NCI-H2081 (cell line): ENCODE measurements around the gene MYO5A.
"Not testable (repeated sequence)": the region's sequence is repeated elsewhere in the genome, so short reads cannot be mapped to it uniquely, and the experiment has no call there.

Experiments used
- DNase-seq, 2 experiments: peaks; one replicate each; lab custom pipeline; 2025; lab: John Stamatoyannopoulos, UW

Gene MYO5A

DNA sequence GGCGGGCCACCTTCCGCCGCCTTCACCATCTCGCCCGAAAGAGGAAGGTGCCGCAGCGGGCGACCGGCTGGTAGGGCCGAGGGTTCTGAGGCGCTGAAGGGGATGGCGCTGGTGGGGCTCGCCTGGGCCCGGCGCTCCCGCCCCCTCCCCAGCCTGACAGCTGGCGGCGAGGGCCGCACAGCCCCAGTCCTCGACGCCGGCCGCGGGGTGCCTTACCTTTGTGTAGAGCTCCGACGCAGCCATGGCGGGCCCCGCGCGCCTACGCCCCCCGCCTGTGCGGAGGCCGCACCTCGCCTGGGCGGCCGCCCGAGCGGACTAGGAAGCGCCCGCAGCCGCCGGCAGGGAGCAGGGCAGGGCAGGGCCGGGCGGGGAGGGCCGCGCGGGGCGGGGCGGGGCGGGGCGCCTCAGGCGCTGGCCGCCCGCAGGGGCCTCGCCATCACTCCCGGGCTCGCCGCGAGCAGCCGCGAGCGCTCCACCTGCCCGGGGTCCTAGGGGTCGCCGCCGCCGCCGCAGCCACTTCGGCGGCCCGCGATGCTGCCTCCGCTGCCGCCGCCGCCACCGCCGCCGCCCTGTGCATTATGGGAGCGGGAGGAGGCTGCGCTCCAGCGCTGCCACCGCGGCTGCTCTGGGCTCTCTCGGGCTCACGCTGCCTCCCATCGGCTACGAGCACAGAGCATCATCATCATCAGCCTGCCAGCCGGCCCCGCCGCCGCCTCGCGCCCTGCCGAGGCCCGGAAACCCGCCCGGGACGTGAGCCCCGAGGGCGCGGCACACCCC lies at the start of gene MYO5A:
Gene MYO5A, minus strand, starts transcription at position 317 of the 777 bp plus-strand sequence. Its CDS starts 74 bp downstream, at position 243.
- DNase-seq, result peak; percentile 49 to 69

DNA sequence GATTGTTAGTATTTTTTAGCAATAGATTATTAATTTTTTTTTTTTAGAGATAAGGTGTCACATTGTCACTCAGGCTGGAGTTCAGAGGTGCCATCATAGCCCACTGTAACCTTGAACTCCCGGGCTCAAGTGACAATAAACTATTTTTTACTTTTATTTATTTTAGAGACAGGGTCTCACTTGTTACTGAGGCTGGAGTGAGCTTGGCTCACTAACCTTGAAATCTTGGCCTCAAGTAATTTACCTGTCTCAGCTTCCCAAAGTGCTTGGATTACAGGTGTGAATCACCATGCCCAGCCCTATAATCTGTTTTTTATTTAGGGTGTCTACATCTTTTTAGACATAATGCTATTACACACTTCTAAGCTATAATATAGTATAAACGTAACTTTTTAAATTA lies 48.0 kb upstream of the MYO5A start:
- DNase-seq, result no peak

DNA sequence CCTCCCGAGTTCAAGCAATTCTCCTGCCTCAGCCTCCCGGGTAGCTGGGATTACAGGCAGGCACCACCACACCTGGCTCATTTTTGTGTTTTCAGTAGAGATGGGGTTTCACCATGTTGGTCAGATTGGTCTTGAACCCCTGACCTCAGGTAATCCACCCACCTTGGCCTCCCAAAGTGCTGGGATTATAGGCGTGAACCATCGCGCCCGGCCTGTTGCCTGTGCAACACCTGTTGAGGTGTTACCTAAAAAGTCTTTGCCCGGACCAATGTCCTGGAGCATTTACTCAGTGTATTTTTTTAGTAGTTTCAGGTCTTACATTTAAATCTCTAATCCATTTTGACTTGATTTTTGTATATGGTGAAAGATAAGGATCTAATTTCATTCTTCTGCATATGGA lies 46.9 kb upstream of the MYO5A start:
- not testable (repeated sequence) for DNase-seq

DNA sequence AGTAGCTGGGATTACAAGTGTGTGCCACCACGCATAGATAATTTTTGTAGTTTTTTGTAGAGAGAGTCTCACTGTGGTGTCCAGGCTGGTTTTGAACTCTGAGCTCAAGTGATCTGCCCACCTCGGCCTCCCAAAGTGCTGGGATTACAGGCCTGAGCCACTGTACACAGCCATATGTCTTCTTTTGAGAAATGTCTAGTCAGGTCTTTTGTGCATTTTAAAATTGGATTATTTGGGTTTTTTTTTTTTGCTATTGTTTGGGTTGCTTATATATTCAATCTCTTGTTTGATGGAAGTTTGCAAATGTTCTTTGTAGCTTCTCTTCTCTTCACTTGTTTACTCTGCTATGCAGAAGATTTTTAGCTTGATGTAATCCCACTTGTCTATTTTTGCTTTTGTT lies 46.4 kb upstream of the MYO5A start:
- DNase-seq, result no peak

DNA sequence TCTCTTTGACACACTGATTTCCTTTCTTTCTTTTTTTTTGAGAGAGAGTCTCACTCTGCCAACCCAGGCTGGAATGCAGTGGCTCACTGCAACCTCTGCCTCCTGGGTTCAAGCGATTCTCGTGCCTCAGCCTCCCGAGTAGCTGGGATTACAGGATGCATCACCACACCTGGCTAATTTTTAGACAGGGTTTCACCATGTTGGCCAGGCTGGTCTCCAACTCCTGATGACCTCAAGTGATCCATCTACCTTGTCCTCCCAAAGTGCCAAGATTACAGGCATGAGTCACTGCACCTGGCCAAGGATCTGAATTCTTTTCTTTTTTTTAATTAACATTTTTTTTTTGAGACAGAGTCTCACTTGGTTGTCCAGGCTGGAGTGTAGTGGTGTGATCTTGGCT lies 45.9 kb upstream of the MYO5A start:
- not testable (repeated sequence) for DNase-seq

DNA sequence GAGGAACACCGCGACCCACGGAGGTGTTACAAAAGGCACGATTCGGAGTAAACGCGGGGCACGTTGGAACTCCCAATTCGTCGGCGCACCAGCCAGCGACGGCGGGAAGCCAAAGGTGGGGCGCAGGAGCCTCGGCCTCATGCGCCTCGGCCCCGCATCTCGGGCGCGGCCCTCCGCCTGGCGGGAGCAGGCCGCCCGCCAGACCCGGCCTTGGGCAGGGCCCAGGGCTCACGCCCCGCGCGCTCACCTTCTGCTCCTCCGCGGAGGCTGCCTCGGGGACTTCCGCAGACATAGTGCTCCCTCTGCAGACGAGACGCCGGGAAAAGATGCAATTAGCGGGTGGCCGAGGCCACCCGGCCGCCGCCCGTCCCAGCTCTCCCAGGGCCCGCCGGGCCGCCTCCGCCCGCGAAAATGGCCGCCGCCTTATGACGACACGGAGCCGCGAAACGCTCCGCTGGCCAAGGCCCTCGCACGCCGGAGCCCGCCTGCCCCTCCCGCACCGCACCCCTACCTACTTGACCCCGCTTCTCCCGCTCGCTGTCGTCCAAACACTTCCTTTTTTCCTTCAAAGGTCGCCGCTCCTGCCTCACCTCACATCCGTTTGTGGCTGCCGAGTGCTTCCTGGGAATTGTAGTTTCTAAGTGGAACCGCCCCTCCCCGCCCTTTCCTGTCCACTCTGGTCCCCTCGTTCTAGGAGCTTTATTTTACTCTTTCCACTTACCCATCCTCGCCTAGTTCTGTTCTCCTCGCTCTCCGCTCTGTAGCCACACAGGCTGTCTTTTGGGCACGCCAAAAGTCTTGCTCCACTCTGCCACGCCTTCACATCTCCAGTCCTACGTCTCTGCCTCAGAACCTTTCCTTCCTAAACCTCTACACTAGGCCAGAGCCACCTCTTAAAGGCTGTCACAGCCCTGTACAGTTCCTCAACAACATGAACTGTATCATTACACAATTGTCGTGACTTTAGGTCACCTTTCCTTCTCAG lies 40.2 kb upstream of the MYO5A start, which contains the start of gene ARPP19:
Gene ARPP19, minus strand, starts transcription at position 430 of the 985 bp plus-strand sequence. Its CDS starts 138 bp downstream, at position 292.
- peak; percentile 93 to 94 for DNase-seq

DNA sequence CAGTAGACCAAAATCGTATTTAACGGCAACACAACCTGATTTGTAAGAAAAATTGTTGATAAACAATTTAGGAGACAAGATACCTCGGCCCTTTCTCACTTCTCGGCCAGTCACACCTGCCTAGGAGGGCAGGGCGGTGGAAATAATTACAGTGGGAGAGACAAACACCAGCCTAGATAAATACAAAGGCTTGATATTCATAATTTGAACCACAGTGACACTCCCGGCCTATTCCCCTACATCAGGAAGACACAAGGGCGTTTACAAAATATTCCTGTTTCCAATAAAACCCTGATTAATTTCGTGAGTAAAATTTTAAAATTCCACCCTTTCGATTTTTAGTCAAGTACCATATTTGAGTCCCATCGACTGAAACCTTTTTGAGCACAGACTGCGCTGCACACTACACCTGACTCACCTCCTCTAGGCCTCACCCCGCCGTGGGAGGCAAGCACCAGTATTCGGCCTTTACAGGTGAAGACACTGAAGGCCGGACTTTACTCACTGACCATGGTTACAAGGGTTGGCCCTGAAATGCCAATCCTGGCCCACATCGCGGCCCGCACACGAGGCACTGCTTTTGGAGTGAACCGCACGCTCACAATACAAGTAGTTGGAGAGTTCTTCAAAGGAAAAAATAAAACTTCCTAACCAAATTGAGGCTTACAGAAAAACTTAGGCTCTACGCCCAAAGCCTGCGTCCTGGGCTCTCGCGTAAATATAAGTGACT lies 39.4 kb upstream of the MYO5A start:
- peak; percentile 35 to 55 for DNase-seq

DNA sequence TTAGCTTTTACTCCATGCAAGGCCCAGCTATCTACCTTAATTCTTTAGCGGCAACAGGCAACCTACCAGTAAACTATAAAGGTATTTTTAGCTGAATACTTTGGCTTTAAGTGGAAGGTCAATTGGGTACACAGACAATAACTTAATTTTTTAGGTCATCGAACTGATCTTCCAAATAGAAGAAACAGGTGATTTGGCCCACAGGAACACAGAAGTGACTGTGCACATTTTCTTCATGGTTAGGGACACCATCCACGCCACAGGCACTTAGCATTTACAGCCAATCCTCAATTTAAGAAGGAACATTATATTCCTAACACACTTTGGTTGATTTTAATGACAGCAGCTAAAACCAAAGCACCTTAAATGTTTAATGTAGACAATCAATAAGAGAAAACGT lies 38.2 kb upstream of the MYO5A start:
- no peak for DNase-seq

DNA sequence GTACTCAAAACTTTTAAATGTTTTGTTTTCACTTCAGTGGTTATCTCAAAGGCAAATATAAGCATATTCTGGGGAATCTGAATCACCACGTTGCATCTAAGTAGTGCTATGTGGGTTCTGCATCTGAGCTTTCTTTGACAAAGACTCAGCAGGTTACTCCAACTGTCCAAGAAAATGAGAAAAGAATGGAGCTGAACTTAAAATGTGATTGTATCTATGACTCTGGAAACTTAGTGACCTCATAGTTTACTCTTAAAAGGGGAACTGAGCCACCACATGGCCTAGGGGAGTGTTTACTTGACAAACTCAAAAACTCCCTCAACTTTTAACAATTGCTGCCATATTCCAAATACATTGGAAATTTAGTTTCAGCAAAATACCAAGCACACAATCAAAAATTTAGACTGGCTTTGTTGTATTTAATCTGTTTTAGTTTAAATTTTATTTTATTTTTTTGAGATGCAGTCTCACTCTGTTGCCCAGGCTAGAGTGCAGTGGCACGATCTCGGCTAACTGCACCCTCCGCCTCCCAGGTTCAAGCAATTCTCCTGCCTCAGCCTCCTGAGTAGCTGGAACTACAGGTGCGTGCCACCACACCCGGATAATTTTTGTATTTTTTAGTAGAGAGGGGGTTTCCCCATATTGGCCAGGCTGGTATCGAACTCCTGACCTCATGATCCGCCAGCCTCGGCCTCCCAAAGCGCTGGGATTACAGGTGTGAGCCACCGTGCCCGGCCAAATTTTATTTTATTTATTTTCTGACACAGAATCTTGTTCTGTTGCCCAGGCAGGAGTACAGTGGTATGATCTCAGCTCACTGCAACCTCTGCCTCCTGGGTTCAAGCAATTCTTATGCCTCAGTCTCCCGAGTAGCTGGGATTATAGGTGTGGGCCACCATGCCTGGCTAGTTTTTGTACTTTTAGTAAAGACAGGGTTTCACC lies 37.0 kb upstream of the MYO5A start:
- DNase-seq, result not testable (repeated sequence)

DNA sequence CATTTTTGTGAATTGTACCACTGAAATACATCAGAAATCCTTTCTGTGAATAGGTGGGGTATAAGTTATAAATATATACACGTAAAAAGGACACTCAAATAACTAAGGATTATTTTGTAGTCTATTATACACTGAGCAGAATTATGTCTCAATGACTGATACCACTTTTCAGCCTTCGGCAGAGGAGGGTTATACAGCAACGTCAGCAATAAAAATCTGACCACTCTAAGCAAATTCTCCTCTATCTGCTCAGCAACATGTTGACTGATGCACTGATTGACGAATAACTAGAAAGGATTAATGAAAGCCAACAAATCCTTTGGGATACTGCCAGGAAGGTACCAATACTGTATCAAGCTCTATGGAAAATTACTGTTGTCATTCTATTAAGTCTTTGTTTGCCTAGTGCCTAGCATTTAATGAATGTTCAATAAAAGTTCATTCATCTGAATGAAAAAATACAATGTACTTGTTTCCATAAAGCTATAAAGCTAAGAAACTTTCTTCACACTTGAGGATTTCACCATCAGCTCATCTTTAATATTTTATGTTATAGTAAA lies 34.9 kb upstream of the MYO5A start:
- peak in 1 of 2 experiments; percentile 27 for DNase-seq

DNA sequence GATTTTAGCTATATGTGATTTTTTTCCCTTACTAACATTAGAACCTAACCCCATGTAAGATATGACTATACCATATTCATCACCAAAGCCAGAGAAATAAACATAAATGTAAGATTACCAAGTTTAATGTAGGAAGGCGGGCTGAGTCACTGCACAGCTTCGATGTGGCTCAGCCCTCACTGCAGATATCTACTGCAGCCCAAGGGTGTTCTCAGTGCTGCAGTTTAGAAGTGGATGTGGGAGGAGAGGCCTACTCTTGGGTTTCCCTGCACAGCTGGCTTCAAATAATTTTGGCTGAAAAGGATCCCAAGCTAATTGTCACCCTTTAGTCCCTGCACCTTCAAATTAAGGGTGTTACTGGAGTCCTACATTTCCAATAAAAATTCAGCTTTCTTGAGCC lies 30.9 kb upstream of the MYO5A start:
- DNase-seq, result no peak

DNA sequence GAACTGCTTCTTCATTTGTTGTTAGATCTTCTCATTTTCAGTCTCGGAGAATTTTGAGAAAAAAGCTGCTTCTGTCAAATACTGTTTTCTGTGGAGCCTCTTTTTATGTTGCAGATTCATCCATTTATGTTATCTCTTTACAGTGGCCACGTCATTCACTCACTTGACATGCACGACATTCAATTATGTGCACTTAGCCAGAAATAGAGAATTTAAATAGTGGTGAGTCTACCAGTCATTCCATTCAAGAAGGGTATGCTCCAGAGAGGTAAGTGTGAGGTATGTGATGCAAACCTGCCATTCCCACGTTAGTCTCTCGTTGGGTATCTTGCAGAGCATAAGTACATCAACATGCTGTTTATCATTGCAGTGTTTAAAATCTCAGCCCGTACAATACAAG lies 30.3 kb upstream of the MYO5A start:
- no peak for DNase-seq

DNA sequence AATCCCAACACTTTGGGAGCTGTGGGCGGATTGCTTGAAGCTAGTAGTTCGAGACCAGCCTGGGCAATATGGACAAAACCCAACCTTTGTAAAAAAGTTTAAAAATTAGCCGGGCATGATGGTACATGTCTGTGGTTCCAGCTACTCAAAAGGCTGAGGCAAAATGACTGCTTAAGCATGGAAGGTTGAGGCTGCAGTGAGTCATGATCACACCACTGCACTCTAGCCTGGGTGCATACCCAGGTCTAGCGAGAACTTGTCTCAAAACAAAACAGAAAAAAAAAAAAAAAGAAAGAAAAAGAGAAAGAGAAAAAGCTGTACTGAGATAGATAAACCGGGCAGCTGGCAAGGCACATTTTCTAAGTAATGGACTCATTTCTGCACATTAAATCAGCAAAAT lies 29.5 kb upstream of the MYO5A start:
- no peak for DNase-seq

DNA sequence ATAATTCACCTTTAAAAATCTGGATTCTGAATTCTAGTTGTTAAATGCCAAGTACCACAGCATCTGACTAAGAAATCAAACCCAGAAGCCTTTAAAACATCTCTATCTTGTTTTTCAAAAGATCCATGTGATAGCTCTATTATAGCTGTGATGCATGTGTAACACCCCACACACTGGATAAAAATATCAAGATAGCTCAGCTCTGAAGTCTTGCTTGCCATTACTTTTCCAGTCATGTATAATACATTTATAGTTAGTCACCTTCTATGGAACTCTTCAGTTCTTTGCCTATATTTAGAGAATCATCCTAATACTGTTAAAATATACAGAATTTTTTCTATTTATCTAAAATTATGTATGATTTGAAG lies 28.6 kb upstream of the MYO5A start:
- DNase-seq, result no peak

DNA sequence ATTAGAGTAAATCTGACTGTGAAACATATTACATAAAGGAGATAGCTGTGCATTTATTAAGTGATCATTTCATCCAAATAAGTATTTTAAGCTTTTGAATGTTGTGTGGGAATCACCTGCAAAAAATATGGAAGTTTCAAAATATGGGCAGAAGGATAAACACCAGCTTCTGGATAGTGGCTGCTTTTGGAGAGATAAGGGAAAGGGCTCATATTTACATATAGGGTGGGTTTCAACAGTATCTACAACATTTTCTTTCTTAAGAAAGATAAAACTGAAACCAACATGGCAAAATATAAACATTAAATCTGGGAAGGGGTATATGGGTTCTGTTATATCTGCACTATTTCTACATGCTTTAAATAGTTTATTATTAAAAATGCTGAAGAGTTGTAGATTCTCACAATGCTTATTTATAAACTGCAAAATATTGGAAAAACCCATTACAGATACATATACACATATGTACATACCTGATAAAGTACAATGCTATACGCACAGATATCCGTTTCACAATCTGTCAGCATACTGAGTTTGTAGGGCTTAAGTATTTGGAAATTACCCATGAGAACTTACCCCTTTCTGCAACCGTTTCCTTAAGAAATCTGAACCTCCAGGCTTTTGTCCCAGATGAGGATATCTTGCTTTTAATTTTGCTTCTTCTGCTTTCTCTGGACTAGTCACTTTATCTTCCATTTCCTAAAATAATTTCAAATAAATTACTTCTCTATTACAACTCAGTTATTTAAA lies 28.0 kb upstream of the MYO5A start:
- no peak for DNase-seq

DNA sequence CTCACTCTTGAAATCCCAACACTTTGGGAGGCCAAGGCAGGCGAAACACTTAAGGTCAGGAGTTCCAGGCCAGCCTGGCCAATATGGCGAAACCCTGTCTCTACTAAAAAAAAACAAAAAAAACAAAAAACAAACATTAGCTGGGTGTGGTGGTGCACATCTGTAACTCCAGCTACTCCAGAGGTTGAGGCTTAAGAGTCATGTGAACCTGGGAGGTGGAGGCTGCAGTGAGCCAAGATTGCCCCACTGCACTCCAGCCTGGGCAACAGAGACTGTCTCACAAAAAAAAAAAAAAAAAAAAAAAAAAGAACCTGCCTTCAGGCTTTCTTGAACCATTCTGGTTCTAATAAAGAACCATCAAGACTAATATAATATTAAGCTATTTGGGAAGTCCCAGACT lies 23.6 kb upstream of the MYO5A start:
- no peak for DNase-seq

DNA sequence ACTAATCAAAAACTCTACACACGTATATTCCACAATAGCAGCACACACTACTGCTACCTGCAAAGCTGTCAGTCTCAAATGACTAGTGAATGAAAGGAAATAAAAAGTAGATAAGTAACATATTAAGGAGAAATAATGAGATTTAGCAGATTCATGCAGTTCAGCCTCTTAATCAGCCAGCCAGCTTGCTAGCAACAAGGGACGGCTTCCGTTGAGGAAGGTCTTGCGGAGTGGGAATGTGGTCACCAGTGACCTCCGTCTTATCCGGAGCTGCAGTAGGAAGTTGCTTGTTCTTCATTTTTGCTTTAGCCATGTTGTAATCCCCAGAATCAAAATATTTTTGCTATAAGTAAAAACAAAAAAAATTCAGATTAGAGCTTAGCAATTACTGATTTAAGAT lies 23.1 kb upstream of the MYO5A start:
- no peak for DNase-seq

DNA sequence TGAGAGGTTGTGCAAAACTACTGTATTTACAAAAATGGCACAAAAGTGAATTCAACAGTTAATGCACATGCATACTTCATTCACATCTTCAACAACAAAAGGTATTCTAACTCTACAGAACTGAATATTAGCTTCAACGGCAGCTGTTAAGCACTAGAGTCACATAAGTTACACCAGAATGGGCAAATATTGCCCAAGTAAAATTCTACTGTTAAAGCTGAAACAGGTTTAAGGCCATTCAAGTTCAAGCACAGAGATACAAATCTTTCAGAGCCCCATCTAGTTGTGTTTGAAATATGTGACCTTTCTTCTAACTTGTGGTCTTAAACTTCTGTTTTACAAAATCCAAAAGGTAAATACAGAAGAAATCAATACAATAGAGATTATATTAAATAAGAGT lies 22.5 kb upstream of the MYO5A start:
- not testable (repeated sequence) for DNase-seq

DNA sequence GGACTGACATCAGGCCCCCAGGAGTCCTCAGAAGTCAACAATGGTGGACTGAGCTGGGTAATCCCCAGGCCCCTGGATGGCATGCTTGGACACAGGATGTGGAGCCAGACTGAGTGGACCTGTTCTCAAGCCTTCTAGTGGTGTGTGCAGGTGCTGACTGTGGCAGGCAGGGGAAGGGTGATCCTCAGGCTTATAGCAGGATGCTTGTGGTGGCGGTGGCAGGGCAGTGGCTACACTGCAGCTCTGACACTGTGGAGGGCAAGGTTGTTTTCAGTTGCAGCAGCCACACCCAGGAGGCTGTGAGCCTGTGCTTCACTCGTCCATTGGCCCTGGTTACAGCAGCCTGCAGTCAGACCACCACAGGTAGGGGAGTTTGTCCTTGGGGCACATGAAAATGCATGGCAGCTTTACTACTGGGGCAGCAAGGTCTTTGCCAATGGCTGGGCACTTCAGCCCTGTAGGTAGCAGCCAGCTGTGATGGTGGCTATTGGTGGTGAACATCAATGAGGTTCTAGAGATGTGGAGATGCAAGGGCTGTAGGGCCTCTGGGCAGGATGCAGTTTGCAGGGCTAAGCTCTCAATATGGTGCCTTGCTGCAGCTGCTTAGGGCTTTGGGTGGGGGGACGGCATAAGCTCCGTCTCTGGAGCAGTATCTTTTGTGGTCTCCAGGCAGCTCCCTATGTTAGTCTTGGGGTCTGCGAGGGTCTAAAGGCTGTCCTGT lies 17.5 kb upstream of the MYO5A start:
- no peak for DNase-seq
